Measurements from ENCODE around the gene SPTBN2. TPM values are rescaled to one million over a fixed set of nuclear protein-coding genes. Genes with fewer than 3 reads are reported as not detected.

Gene SPTBN2
- total RNA-seq, 2 experiments from 2014 or later, result 1.4 to 1.8 TPM

GRCh38 chr11:66717925-66718319, 11.1 kb downstream of the SPTBN2 start:
- ChIA-PET POLR2A (no interaction called here), CTCF (no interaction called here)
- Mint-ChIP-seq H3K27ac (no peak overlapping the region), H3K4me3 (no peak overlapping the region), H3K27me3 (peaks cover 23% of the 10 kb centered on the region), H3K4me1 (ENCODE audit: low read depth) (peaks cover 8% of the 10 kb centered on the region), H3K9me3 (no peaks in the 10 kb centered on the region), H3K36me3 (ENCODE audit: low read depth) (no peaks in the 10 kb centered on the region)
- TF ChIP-seq, protein P1, sequence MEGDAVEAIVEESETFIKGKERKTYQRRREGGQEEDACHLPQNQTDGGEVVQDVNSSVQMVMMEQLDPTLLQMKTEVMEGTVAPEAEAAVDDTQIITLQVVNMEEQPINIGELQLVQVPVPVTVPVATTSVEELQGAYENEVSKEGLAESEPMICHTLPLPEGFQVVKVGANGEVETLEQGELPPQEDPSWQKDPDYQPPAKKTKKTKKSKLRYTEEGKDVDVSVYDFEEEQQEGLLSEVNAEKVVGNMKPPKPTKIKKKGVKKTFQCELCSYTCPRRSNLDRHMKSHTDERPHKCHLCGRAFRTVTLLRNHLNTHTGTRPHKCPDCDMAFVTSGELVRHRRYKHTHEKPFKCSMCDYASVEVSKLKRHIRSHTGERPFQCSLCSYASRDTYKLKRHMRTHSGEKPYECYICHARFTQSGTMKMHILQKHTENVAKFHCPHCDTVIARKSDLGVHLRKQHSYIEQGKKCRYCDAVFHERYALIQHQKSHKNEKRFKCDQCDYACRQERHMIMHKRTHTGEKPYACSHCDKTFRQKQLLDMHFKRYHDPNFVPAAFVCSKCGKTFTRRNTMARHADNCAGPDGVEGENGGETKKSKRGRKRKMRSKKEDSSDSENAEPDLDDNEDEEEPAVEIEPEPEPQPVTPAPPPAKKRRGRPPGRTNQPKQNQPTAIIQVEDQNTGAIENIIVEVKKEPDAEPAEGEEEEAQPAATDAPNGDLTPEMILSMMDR (IDR thresholded peaks at IDR 0.05), result no peak
- DNase-seq (no peak), ATAC-seq (no peak)
- intact Hi-C loops (cut with micrococcal nuclease), result no loop called here

- ChIA-PET POLR2A (no interaction called here), CTCF (no interaction called here)
- H3K9me3 Mint-ChIP-seq, result no peaks in the 10 kb centered on the region
- intact Hi-C loops (cut with micrococcal nuclease), result no loop called here
- DNase-seq (no peak), ATAC-seq (no peak)
- H3K4me3 Mint-ChIP-seq, result no peak overlapping the region
- H3K27me3 Mint-ChIP-seq, result peaks cover 21% of the 10 kb centered on the region
- H3K4me1 Mint-ChIP-seq (ENCODE audit: low read depth), result peaks cover 8% of the 10 kb centered on the region
- no peaks in the 10 kb centered on the region for H3K36me3 Mint-ChIP-seq (ENCODE audit: low read depth)
- H3K27ac Mint-ChIP-seq, result no peak overlapping the region
- TF ChIP-seq, protein P1 (IDR thresholded peaks at IDR 0.05), result no peak
These were observed 12.0 kb downstream of the SPTBN2 start for GRCh38 chr11:66716996-66717395.

DNA sequence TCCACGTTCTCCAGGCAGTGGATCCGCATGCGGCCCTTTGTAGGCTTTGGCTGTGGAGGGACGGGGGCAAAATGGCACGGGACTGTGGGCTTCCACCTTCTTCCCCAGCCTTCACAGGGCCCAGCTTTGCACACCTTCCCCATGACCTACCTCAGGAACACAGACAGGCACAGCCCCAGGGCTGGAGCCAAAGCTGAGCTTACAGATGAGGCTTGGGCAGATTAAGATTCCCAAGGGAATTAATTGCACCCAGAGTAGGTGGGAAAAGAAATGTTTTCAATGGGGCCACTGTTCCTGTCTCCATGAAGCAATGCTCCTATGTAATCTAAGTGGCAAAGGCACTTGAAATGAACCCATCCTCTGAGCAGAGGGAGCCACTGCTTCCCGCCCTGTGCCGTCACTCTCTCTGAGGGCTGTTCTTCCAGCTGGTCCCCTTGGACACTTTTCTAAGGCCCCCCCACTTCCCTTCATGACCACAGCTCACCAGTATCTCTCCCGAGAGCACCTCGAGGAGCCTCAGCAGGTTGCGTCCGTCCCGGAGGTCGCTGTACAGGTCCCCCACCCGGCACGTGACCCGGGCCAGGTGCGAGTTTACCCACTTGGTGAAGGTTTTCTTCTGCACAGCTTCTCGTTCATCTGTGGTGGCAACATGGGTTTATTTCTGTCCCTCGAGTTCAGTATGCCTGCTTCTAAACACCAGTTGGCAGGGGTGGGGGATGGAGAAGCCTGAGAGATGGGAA, 13.5 kb downstream of the SPTBN2 start:
- ATAC-seq (no peak), DNase-seq (no peak)
- CTCF ChIA-PET, result interaction anchor here (1.3 kb wide), 1 partner anchor 119 kb away, joined by 3 read pairs; no protein-coding TSS in a partner anchor

GRCh38 chr11:66713746-66714480, 15.1 kb downstream of the SPTBN2 start:
- ATAC-seq (no peak), DNase-seq (no peak)
- TF ChIP-seq, protein P1 (IDR thresholded peaks at IDR 0.05), result no peak
- no peaks in the 10 kb centered on the region for H3K9me3 Mint-ChIP-seq
- H3K4me3 Mint-ChIP-seq, result no peak overlapping the region
- CTCF ChIA-PET, result interaction anchor here (2.2 kb wide), 1 partner anchor 11 kb away, joined by 9 read pairs; no protein-coding TSS in a partner anchor
- intact Hi-C loops (cut with micrococcal nuclease), result no loop called here
- no peak overlapping the region for H3K27ac Mint-ChIP-seq
- H3K27me3 Mint-ChIP-seq, result peaks cover 11% of the 10 kb centered on the region
- POLR2A ChIA-PET, result interaction anchor here (1.7 kb wide), 1 partner anchor 12 kb away, joined by 3 read pairs; no protein-coding TSS in a partner anchor
- H3K36me3 Mint-ChIP-seq (ENCODE audit: low read depth), result no peaks in the 10 kb centered on the region
- H3K4me1 Mint-ChIP-seq (ENCODE audit: low read depth), result no peaks in the 10 kb centered on the region

More for the DNA sequence above, 13.5 kb downstream of the SPTBN2 start:
- TF ChIP-seq, protein P1 (IDR thresholded peaks at IDR 0.05), result no peak
- POLR2A ChIA-PET, result no interaction called here
- intact Hi-C loops (cut with micrococcal nuclease), result no loop called here
- Mint-ChIP-seq H3K27ac (no peak overlapping the region), H3K4me1 (ENCODE audit: low read depth) (peaks cover 7% of the 10 kb centered on the region), H3K36me3 (ENCODE audit: low read depth) (no peaks in the 10 kb centered on the region), H3K4me3 (no peak overlapping the region), H3K9me3 (no peaks in the 10 kb centered on the region), H3K27me3 (peaks cover 18% of the 10 kb centered on the region)
